A549 (cell line): ENCODE measurements around the gene ABI3.

Experiments used
- CBX2 ChIP-seq: fragments of 200-600 bp; sonication (generic); IDR thresholded peaks from 2 replicates; pipeline ENCODE4 v1.6.1; 2016; ENCODE audit warnings: low read depth, mild to moderate bottlenecking, borderline replicate concordance
- CBX8 ChIP-seq: fragments of 200-600 bp; sonication (generic); IDR thresholded peaks from 2 replicates; pipeline ENCODE4 v1.6.1; 2016
- CHD2 ChIP-seq: fragments of 150-350 bp; IDR thresholded peaks from 2 replicates; pipeline ENCODE4 v1.6.1; 2014; ENCODE audit warnings: low read length; ENCODE audit not compliant: partially characterized antibody
- CHD4 ChIP-seq: fragments of 200-600 bp; sonication (generic); IDR thresholded peaks from 2 replicates; pipeline ENCODE4 v1.6.1; 2016; ENCODE audit warnings: antibody characterized with exemption, mild to moderate bottlenecking, borderline replicate concordance
- CTCF ChIP-seq: fragments of >200 bp; sonication (Bioruptor Twin); formaldehyde crosslinking; IDR thresholded peaks from 3 replicates; pipeline ENCODE4 v1.5.1; 2016
- EP300 ChIP-seq, 2 experiments: fragments of >200 bp; sonication (Bioruptor Twin); formaldehyde crosslinking; IDR thresholded peaks; 2 replicates in 1 of 2; 3 replicates in 1 of 2; pipeline ENCODE4 v1.6.1; 2016 to 2017
- FOXS1 ChIP-seq: fragments of 250-450 bp; sonication (Bioruptor Pico); IDR thresholded peaks from 2 replicates; pipeline ENCODE4 v1.5.0; 2020; ENCODE audit warnings: mild to moderate bottlenecking, moderate library complexity
- JUN ChIP-seq, 2 experiments: fragments of >200 bp; sonication (Bioruptor Twin); formaldehyde crosslinking; IDR thresholded peaks; 2 replicates in 1 of 2; 3 replicates in 1 of 2; pipeline ENCODE4 v1.6.1; 2016 to 2017
- KDM1A ChIP-seq: fragments of 200-600 bp; sonication (generic); IDR thresholded peaks from 2 replicates; pipeline ENCODE4 v1.6.1; 2016; ENCODE audit warnings: low read depth, mild to moderate bottlenecking
- MAX ChIP-seq: IDR thresholded peaks from 2 replicates; pipeline ENCODE4 v1.6.1; 2012
- MYC ChIP-seq: IDR thresholded peaks from 2 replicates; pipeline ENCODE4 v1.6.1; 2012; ENCODE audit warnings: mild to moderate bottlenecking, inconsistent platforms, low read length, improper control_type of control experiment, borderline replicate concordance
- POLR2A ChIP-seq: IDR thresholded peaks from 2 replicates; pipeline ENCODE4 v1.6.1; 2012; ENCODE audit warnings: mild to moderate bottlenecking, low read length
- RAD21 ChIP-seq, 2 experiments: fragments of >200 bp in 1 of 2; sonication (Bioruptor Twin) in 1 of 2; formaldehyde crosslinking in 1 of 2; IDR thresholded peaks in 1 of 2; conservative IDR thresholded peaks in 1 of 2; 2 replicates in 1 of 2; 3 replicates in 1 of 2; pipeline ENCODE4 v1.6.1; 2012 to 2018; ENCODE audit warnings: inconsistent platforms in 1 of 2
- RNF2 ChIP-seq: fragments of 200-600 bp; sonication (generic); IDR thresholded peaks from 2 replicates; pipeline ENCODE4 v1.6.1; 2016; ENCODE audit warnings: low read depth, mild to moderate bottlenecking, antibody characterized with exemption, moderate library complexity, borderline replicate concordance

- TF ChIP-seq CHD2 (no peak), FOXS1 (no peak), CTCF (no peak), RAD21 (conservative IDR thresholded peaks at IDR 0.05 in 1 of 2, IDR thresholded peaks at IDR 0.05 in 1 of 2) (no peak), MYC (no peak), POLR2A (no peak), KDM1A (no peak), EP300 (IDR thresholded peaks at IDR 0.05) (no peak), JUN (IDR thresholded peaks at IDR 0.05) (no peak), MAX (no peak), CBX2 (no peak), CHD4 (no peak), RNF2 (no peak), CBX8 (no peak)
Observed at GRCh38 chr17:49213399-49213798, 2.9 kb downstream of the ABI3 start.
